CD4-positive, alpha-beta T cell treated with Interferon gamma for 1 hour (primary cell): ENCODE measurements around the gene MOCS3.

Experiments used
- DNase-seq: peaks from one replicate; pipeline ENCODE4 v3.0.0-alpha.2; 2020

MOCS3 gene

GRCh38 chr20:50987493-50988210, 29.0 kb downstream of the MOCS3 start:
- peak; percentile 41 for DNase-seq

GRCh38 chr20:50991076-50991475, 32.5 kb downstream of the MOCS3 start:
- DNase-seq = no peak

- DNase-seq = no peak
Observed at GRCh38 chr20:50992336-50992732, 33.7 kb downstream of the MOCS3 start.

GRCh38 chr20:50992733-50993457, 34.3 kb downstream of the MOCS3 start:
- peak; percentile 40 for DNase-seq

- DNase-seq = no peak
Observed at GRCh38 chr20:50993876-50994275, 35.3 kb downstream of the MOCS3 start.

- no peak for DNase-seq
Observed at GRCh38 chr20:50995506-50995905, 36.9 kb downstream of the MOCS3 start.

GRCh38 chr20:50996901-50997865, 38.6 kb downstream of the MOCS3 start:
- no peak for DNase-seq

GRCh38 chr20:50999355-50999754, 40.7 kb downstream of the MOCS3 start:
- no peak for DNase-seq

- no peak for DNase-seq
Observed at GRCh38 chr20:51001430-51002265, 43.0 kb downstream of the MOCS3 start.

GRCh38 chr20:51002633-51003032, 44.0 kb downstream of the MOCS3 start:
- DNase-seq = no peak

GRCh38 chr20:51003753-51004152, 45.1 kb downstream of the MOCS3 start:
- DNase-seq = no peak

- DNase-seq = no peak
Observed at GRCh38 chr20:51004305-51004727, 45.7 kb downstream of the MOCS3 start.

GRCh38 chr20:51004781-51005180, 46.2 kb downstream of the MOCS3 start:
- no peak for DNase-seq

GRCh38 chr20:51005214-51005613, 46.6 kb downstream of the MOCS3 start:
- DNase-seq = no peak

GRCh38 chr20:51008718-51009117, 50.1 kb downstream of the MOCS3 start:
- DNase-seq = no peak

GRCh38 chr20:51009303-51010042, 50.9 kb downstream of the MOCS3 start:
- DNase-seq = no peak

- no peak for DNase-seq
Observed at GRCh38 chr20:51010043-51010365, 51.4 kb downstream of the MOCS3 start.

- no peak for DNase-seq
Observed at GRCh38 chr20:51010932-51011331, 52.3 kb downstream of the MOCS3 start.

GRCh38 chr20:51011479-51011878, 52.9 kb downstream of the MOCS3 start:
- no peak for DNase-seq

- DNase-seq = no peak
Observed at GRCh38 chr20:51012357-51012756, 53.7 kb downstream of the MOCS3 start.
